K562 (cell line): Measurements from ENCODE around the gene IRF9. TPM values are rescaled to one million over a fixed set of nuclear protein-coding genes. Genes with fewer than 3 reads are reported as not detected.

ENCODE experiments used
- CHD2 ChIP-seq: IDR thresholded peaks from 2 replicates; pipeline ENCODE4 v1.6.1; 2011; ENCODE audit warnings: low read depth, low read length
- POLR2A ChIP-seq: fragments of 450-650 bp; conservative IDR thresholded peaks from 2 replicates; pipeline ENCODE4 v1.6.1; 2016
- SNIP1 ChIP-seq: fragments of 450-650 bp; IDR thresholded peaks from 2 replicates; pipeline ENCODE4 v1.7.1; 2017; ENCODE audit warnings: low read depth, mild to moderate bottlenecking
- TRIM24 ChIP-seq, 2 experiments: fragments of 450-650 bp; IDR thresholded peaks; 2 replicates each; pipeline ENCODE4 v1.6.1; 2016
- polyA plus RNA-seq, 8 experiments: library from polyadenylated mRNA; depleted of rRNA in 4 of 8; stranded (reverse) in 5 of 8; unstranded in 3 of 8; fragments of >200 nt; fragmentation: Nextera tagmentation in 2 of 8; fragmentation: Illumina TruSeq in 1 of 8; extraction: Ambion mirVana in 2 of 8; extraction: Trizol in 1 of 8; gene quantifications; 2 replicates each; pipeline versions ENCODE4 v1.2.1 to v1.2.3, GENCODE V29; 2011 to 2014; ENCODE audit warnings: inconsistent platforms in 1 of 8, missing spikeins in 1 of 8
- total RNA-seq, 7 experiments: library from RNA; depleted of rRNA in 6 of 7; stranded (reverse); fragments of >200 nt in 6 of 7; fragmentation: Illumina TruSeq in 2 of 7; extraction: Trizol in 2 of 7; gene quantifications; 2 replicates each; pipeline versions ENCODE4 v1.2.1 to v1.2.3, GENCODE V29; 2011 to 2021; ENCODE audit warnings: low replicate concordance in 1 of 7
- TF ChIP-seq, protein P1 (sequence below): sonication (generic); formaldehyde crosslinking; IDR thresholded peaks from 2 replicates; pipeline ENCODE4 v1.8.0; 2022; ENCODE audit warnings: mild to moderate bottlenecking, missing genetic modification reagents, borderline replicate concordance
- TF ChIP-seq, protein P2 (sequence below): fragments of 150-350 bp; conservative IDR thresholded peaks from 2 replicates; pipeline ENCODE4 v1.6.1; 2014; ENCODE audit warnings: low read length

IRF9 gene
- total and polyA plus RNA-seq, 9 of the 15 experiments (the other 6 are each of a cell fraction or from before 2014, with no cell fraction given) = 0.79 to 14.8 (median 6.1) TPM

DNA sequence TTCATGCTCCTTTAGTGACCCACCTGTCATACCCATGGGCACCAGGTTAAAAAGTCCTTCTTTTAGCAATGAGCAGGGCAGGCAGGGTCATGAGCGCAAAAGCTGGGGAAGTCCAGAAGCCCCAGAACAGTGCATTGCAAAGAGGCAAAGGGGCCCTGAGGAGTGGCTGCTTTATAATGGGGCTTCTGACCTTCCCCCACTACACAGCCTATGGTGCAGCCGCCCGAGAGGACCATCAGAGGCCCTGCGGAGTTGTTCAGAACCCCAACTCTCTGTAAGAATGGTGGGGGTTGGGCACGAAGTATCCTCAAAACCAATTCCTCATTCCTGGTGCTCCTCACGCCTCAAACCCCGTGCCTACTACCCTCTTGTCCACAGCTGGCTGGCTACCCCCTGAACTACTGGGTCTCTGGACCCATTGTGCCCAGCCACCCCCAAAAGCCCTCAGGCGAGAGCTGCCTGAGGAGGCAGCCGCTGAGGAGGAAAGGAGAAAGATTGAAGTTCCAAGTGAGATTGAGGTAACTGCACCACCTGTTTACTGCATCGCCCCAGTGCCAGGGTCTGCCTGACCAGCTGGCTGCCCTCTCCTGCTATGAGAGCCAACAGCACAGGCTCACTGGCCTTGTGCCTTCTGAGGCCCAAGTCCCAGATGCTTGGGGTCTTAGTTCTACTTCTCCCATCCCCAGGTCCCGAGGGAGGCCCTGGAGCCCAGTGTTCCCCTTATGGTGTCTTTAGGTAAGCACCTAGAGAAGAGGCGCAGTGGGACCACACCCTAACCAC lies 17.5 kb downstream of the IRF9 start (continued):
- TF ChIP-seq, protein P1, sequence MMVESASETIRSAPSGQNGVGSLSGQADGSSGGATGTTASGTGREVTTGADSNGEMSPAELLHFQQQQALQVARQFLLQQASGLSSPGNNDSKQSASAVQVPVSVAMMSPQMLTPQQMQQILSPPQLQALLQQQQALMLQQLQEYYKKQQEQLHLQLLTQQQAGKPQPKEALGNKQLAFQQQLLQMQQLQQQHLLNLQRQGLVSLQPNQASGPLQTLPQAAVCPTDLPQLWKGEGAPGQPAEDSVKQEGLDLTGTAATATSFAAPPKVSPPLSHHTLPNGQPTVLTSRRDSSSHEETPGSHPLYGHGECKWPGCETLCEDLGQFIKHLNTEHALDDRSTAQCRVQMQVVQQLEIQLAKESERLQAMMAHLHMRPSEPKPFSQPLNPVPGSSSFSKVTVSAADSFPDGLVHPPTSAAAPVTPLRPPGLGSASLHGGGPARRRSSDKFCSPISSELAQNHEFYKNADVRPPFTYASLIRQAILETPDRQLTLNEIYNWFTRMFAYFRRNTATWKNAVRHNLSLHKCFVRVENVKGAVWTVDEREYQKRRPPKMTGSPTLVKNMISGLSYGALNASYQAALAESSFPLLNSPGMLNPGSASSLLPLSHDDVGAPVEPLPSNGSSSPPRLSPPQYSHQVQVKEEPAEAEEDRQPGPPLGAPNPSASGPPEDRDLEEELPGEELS = no peak
- no peak for TF ChIP-seq POLR2A
- TF ChIP-seq TRIM24 (IDR thresholded peaks at IDR 0.05) = no peak
- no peak for TF ChIP-seq SNIP1
- TF ChIP-seq, protein P2, sequence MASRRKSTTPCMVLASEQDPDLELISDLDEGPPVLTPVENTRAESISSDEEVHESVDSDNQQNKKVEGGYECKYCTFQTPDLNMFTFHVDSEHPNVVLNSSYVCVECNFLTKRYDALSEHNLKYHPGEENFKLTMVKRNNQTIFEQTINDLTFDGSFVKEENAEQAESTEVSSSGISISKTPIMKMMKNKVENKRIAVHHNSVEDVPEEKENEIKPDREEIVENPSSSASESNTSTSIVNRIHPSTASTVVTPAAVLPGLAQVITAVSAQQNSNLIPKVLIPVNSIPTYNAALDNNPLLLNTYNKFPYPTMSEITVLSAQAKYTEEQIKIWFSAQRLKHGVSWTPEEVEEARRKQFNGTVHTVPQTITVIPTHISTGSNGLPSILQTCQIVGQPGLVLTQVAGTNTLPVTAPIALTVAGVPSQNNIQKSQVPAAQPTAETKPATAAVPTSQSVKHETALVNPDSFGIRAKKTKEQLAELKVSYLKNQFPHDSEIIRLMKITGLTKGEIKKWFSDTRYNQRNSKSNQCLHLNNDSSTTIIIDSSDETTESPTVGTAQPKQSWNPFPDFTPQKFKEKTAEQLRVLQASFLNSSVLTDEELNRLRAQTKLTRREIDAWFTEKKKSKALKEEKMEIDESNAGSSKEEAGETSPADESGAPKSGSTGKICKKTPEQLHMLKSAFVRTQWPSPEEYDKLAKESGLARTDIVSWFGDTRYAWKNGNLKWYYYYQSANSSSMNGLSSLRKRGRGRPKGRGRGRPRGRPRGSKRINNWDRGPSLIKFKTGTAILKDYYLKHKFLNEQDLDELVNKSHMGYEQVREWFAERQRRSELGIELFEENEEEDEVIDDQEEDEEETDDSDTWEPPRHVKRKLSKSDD = no peak
- no peak for TF ChIP-seq CHD2
